ENCODE measurements around the gene MAP1LC3B.

The MAP1LC3B gene

GRCh38 chr16:87417528-87417910 lies 25.4 kb downstream of the MAP1LC3B start:
- H3K9me3 ChIP-seq (ENCODE audit: control insufficient read depth, insufficient read depth, low read length), result no peaks in the 10 kb centered on the region
- no peaks in the 10 kb centered on the region; the same call in 1 of the 2 replicates for H4K20me1 ChIP-seq (ENCODE audit: control insufficient read depth, insufficient read depth, low read depth, low read length)
- TF ChIP-seq, protein P1, sequence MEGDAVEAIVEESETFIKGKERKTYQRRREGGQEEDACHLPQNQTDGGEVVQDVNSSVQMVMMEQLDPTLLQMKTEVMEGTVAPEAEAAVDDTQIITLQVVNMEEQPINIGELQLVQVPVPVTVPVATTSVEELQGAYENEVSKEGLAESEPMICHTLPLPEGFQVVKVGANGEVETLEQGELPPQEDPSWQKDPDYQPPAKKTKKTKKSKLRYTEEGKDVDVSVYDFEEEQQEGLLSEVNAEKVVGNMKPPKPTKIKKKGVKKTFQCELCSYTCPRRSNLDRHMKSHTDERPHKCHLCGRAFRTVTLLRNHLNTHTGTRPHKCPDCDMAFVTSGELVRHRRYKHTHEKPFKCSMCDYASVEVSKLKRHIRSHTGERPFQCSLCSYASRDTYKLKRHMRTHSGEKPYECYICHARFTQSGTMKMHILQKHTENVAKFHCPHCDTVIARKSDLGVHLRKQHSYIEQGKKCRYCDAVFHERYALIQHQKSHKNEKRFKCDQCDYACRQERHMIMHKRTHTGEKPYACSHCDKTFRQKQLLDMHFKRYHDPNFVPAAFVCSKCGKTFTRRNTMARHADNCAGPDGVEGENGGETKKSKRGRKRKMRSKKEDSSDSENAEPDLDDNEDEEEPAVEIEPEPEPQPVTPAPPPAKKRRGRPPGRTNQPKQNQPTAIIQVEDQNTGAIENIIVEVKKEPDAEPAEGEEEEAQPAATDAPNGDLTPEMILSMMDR (IDR thresholded peaks at IDR 0.05; ENCODE audit: low read depth, low read length, poor library complexity, severe bottlenecking), result no peak
- TF ChIP-seq EZH2phosphoT487 (IDR thresholded peaks at IDR 0.05; ENCODE audit: borderline replicate concordance, low read length), result no peak
- no peaks in the 10 kb centered on the region for H3K4me1 ChIP-seq (ENCODE audit: control insufficient read depth, low read length)
- no peak overlapping the region for H3K4me3 ChIP-seq (ENCODE audit: low read length)
- no peak overlapping the region for H3K27ac ChIP-seq (ENCODE audit: low read depth, low read length)
- H3K4me2 ChIP-seq (ENCODE audit: low read length), result no peak overlapping the region
- no peaks in the 10 kb centered on the region for H3K9me2 ChIP-seq (replicated peaks; ENCODE audit: control insufficient read depth, low read length)
- H3F3A ChIP-seq (ENCODE audit: control insufficient read depth, insufficient read depth), result no peaks in the 10 kb centered on the region
- no peaks in the 10 kb centered on the region; the same call in 1 of the 2 replicates for H3K36me3 ChIP-seq (ENCODE audit: control insufficient read depth, low read length)
- H3K79me2 ChIP-seq (ENCODE audit: control insufficient read depth, low read length), result no peaks in the 10 kb centered on the region
- H3K27me3 ChIP-seq (ENCODE audit: control insufficient read depth, low read length), result no peaks in the 10 kb centered on the region

DNA sequence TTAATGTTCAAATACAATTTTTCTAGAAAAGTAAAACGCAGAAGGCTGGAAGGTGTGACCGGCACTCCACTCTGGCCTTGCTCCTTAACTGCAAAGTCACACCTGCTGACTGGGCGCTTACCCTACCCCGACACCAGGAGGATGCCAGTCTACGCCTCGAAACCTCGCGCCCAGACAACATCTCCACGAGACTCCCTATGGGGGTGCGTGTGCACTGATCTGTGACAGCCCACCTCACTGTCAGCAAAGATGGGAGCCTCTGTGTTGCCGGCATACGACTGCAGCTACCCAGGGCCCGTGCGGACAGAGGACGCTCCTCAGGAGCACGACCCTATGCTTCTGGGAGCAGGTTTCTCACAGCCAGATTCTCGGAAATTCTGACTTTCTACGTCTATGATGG lies 26.1 kb downstream of the MAP1LC3B start:
- TF ChIP-seq, protein P1 (IDR thresholded peaks at IDR 0.05; ENCODE audit: low read depth, low read length, poor library complexity, severe bottlenecking), result no peak
- TF ChIP-seq EZH2phosphoT487 (IDR thresholded peaks at IDR 0.05; ENCODE audit: borderline replicate concordance, low read length), result no peak
- Histone ChIP-seq H3K4me3 (ENCODE audit: low read length) (no peak overlapping the region), H3K9me3 (ENCODE audit: control insufficient read depth, insufficient read depth, low read length) (no peaks in the 10 kb centered on the region), H3K4me1 (ENCODE audit: control insufficient read depth, low read length) (no peaks in the 10 kb centered on the region), H3K36me3 (ENCODE audit: control insufficient read depth, low read length) (no peaks in the 10 kb centered on the region; the same call in 1 of the 2 replicates), H3K79me2 (ENCODE audit: control insufficient read depth, low read length) (no peaks in the 10 kb centered on the region), H3K27me3 (ENCODE audit: control insufficient read depth, low read length) (no peaks in the 10 kb centered on the region), H3K9me2 (replicated peaks; ENCODE audit: control insufficient read depth, low read length) (no peaks in the 10 kb centered on the region), H3K4me2 (ENCODE audit: low read length) (no peak overlapping the region), H3F3A (ENCODE audit: control insufficient read depth, insufficient read depth) (no peaks in the 10 kb centered on the region), H3K27ac (ENCODE audit: low read depth, low read length) (no peak overlapping the region), H4K20me1 (ENCODE audit: control insufficient read depth, insufficient read depth, low read depth, low read length) (no peaks in the 10 kb centered on the region; the same call in 1 of the 2 replicates)

- H3K9me2 ChIP-seq (replicated peaks; ENCODE audit: control insufficient read depth, low read length), result no peaks in the 10 kb centered on the region
- H3K4me2 ChIP-seq (ENCODE audit: low read length), result no peak overlapping the region
- no peaks in the 10 kb centered on the region for H3K9me3 ChIP-seq (ENCODE audit: control insufficient read depth, insufficient read depth, low read length)
- no peaks in the 10 kb centered on the region for H3K4me1 ChIP-seq (ENCODE audit: control insufficient read depth, low read length)
- H4K20me1 ChIP-seq (ENCODE audit: control insufficient read depth, insufficient read depth, low read depth, low read length), result no peaks in the 10 kb centered on the region; the same call in 1 of the 2 replicates
- H3K4me3 ChIP-seq (ENCODE audit: low read length), result no peak overlapping the region
- H3F3A ChIP-seq (ENCODE audit: control insufficient read depth, insufficient read depth), result no peaks in the 10 kb centered on the region
- no peaks in the 10 kb centered on the region for H3K79me2 ChIP-seq (ENCODE audit: control insufficient read depth, low read length)
- no peak for TF ChIP-seq EZH2phosphoT487 (IDR thresholded peaks at IDR 0.05; ENCODE audit: borderline replicate concordance, low read length)
- TF ChIP-seq, protein P1 (IDR thresholded peaks at IDR 0.05; ENCODE audit: low read depth, low read length, poor library complexity, severe bottlenecking), result no peak
- no peaks in the 10 kb centered on the region; the same call in 1 of the 2 replicates for H3K36me3 ChIP-seq (ENCODE audit: control insufficient read depth, low read length)
- H3K27ac ChIP-seq (ENCODE audit: low read depth, low read length), result no peak overlapping the region
- H3K27me3 ChIP-seq (ENCODE audit: control insufficient read depth, low read length), result no peaks in the 10 kb centered on the region
Observed at GRCh38 chr16:87418644-87419043, 26.5 kb downstream of the MAP1LC3B start.

Measured in DOHH2 (cell line).